VCaP (cell line): ENCODE results near the gene IL1RL2.
A peak's percentile ranks its signal among the peaks of the same experiment; 100 is the strongest.

Source experiments
- H3K27ac ChIP-seq: fragments of 450-650 bp; 2 replicates; pipeline ENCODE4 v1.5.1; 2017
- CTCF ChIP-seq: fragments of 450-650 bp; conservative IDR thresholded peaks from 2 replicates; pipeline ENCODE4 v1.5.1; 2017; ENCODE audit warnings: mild to moderate bottlenecking, moderate library complexity

The IL1RL2 gene

GRCh38 chr2:102266204-102266603 is 79.4 kb downstream of the IL1RL2 start:
- TF ChIP-seq CTCF, result no peak
- H3K27ac ChIP-seq, result no peak overlapping the region

- no peak overlapping the region for H3K27ac ChIP-seq
- no peak for TF ChIP-seq CTCF
Observed at GRCh38 chr2:102267774-102268173, 81.0 kb downstream of the IL1RL2 start.

- H3K27ac ChIP-seq, result no peak overlapping the region
- no peak for TF ChIP-seq CTCF
Observed at GRCh38 chr2:102268510-102269199, 81.8 kb downstream of the IL1RL2 start.

GRCh38 chr2:102269200-102269524 is 82.3 kb downstream of the IL1RL2 start:
- no peak overlapping the region for H3K27ac ChIP-seq
- TF ChIP-seq CTCF, result no peak

GRCh38 chr2:102271844-102272243 is 85.0 kb downstream of the IL1RL2 start:
- no peak for TF ChIP-seq CTCF
- no peak overlapping the region for H3K27ac ChIP-seq

GRCh38 chr2:102273619-102274211 is 86.9 kb downstream of the IL1RL2 start:
- H3K27ac ChIP-seq, result peak overlapping the region; percentile 19; the same call in 1 of the 2 replicates
- no peak for TF ChIP-seq CTCF

- H3K27ac ChIP-seq, result no peak overlapping the region
- TF ChIP-seq CTCF, result no peak
Observed at GRCh38 chr2:102276549-102277201, 89.9 kb downstream of the IL1RL2 start.
